Fibroblast of villous mesenchyme (primary cell): ENCODE data around the gene PROKR1. TPM values are rescaled to one million over a fixed set of nuclear protein-coding genes. Genes with fewer than 3 reads are reported as not detected.

Source experiments
- DNase-seq: peaks from one replicate; pipeline ENCODE4 v3.0.0-alpha.2; 2010; ENCODE audit warnings: low read depth
- H3K4me3 ChIP-seq: 2 replicates; pipeline ENCODE4 v1.5.1; 2011; ENCODE audit warnings: low read depth, mild to moderate bottlenecking, low read length
- total RNA-seq: library from RNA; depleted of rRNA; stranded (reverse); fragments of >200 nt; gene quantifications from 2 replicates; pipeline ENCODE4 v1.2.3, GENCODE V29; 2012
- TF ChIP-seq, protein P1 (sequence below): IDR thresholded peaks from 2 replicates; pipeline ENCODE4 v1.5.1; 2012; ENCODE audit warnings: low read depth, mild to moderate bottlenecking, low read length; ENCODE audit not compliant: insufficient read depth

PROKR1 gene
- total RNA-seq, 1 donor: not detected

DNA sequence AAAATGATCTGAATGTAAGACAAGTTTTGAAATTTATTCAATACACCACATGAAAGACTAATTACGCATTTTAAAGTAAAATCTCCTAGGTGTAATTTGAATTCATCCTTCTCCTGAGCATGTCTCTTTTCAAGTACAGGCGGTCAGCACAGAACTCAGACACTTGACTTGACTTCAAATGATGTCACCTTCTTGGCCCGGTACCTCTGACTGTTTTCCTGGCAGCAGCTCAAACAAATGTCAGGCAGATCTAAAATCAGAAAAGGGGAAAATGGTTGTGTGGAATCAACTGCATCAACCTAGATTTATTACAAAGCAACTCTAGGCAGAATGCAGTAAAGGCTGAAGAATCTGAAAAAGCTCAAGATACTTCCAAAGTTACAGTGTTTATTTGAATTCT is 11.4 kb upstream of the PROKR1 start:
- TF ChIP-seq, protein P1, sequence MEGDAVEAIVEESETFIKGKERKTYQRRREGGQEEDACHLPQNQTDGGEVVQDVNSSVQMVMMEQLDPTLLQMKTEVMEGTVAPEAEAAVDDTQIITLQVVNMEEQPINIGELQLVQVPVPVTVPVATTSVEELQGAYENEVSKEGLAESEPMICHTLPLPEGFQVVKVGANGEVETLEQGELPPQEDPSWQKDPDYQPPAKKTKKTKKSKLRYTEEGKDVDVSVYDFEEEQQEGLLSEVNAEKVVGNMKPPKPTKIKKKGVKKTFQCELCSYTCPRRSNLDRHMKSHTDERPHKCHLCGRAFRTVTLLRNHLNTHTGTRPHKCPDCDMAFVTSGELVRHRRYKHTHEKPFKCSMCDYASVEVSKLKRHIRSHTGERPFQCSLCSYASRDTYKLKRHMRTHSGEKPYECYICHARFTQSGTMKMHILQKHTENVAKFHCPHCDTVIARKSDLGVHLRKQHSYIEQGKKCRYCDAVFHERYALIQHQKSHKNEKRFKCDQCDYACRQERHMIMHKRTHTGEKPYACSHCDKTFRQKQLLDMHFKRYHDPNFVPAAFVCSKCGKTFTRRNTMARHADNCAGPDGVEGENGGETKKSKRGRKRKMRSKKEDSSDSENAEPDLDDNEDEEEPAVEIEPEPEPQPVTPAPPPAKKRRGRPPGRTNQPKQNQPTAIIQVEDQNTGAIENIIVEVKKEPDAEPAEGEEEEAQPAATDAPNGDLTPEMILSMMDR: no peak

DNA sequence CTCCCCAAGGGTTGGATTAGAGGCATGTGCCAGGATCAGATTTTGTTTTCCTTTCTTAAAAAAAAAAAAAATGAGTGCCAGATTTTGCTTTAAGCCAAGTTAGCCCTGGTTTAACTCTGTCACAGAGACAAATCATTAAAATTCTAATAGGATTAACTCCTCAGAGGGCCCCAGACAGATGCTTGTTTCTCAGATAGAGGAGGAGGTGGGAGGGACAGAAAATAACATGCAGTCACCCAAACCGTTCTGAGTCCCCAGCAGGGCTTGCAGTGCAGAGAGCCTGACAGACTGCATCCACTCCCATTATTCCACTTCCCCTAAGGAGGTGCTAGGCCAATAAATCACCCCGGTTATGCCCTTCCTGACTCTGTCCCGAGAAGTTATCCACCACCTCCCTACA is 6.3 kb upstream of the PROKR1 start:
- DNase-seq: no peak
- TF ChIP-seq, protein P1: no peak
- no peak overlapping the region for H3K4me3 ChIP-seq

More for the DNA sequence above, 11.4 kb upstream of the PROKR1 start:
- H3K4me3 ChIP-seq: no peak overlapping the region
- no peak for DNase-seq

DNA sequence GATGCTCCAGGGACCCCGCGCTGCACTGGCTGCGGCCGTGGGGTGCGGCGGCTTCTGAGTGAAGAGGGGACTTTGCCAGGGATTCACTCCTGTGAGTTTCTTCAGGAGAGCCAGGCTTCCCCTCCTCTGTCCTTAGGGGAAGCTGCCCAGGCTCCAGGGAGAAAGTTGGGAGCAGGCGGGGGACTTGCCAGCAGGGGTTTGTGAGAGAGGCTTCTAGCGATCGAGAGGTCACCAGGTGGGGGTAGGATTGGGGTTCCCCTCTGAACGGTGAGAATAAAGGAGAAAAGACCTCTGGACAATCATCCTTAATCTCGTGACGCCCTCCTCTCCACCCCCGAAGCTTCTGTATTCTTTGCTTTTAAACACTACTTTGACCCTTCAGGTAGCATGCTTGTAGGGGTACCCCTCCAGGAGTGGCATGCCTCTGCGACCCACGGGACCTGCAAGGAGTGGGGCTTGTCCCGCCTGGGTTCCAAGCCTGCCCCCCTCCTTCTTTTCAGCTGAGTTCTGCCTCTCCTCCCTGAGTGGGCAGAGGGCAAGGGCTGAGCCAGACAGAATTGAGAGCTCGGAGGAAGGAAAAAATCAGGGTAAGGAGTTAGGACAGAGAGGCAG is 601 bp downstream of the PROKR1 start:
- TF ChIP-seq, protein P1: no peak
- DNase-seq: no peak
- H3K4me3 ChIP-seq: peak overlapping the region; percentile 43

DNA sequence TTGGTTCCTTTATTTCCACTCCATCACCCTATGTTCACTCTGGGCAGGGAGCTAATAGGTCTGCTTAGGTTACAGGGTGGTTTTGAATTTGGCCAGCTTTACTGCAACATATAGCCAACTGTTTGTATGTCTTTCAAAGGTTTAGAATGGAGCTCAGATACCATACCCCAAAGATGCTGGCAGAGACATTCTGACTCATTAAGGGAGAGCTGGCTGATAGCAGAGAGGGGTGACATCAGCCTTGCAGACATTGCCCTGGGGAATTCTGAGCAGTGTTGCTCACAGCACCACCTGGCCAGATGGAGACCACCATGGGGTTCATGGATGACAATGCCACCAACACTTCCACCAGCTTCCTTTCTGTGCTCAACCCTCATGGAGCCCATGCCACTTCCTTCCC is 2.1 kb downstream of the PROKR1 start:
- no peak overlapping the region for H3K4me3 ChIP-seq
- TF ChIP-seq, protein P1: no peak
- no peak for DNase-seq

DNA sequence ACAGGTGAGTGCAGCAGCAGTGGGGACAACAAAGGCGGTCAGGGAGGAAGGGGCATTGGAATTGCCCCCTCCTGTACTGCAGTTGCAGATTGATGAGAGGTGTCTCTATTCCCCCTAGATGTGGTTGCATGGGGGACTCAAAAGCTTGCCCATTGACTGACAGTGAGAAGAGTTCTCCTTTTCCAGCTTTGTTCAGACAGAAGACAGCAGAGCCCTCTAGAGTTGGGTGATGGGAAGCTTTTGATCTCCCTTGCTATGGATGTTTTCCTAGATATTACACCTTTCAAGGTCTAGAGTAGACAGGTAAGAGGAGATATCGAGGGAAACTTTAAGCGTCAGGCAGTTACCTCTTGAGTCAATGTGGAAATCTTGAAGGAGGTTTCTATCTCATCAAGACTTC is 2.9 kb downstream of the PROKR1 start:
- TF ChIP-seq, protein P1: peak; percentile 11
- no peak overlapping the region for H3K4me3 ChIP-seq
- DNase-seq: no peak

DNA sequence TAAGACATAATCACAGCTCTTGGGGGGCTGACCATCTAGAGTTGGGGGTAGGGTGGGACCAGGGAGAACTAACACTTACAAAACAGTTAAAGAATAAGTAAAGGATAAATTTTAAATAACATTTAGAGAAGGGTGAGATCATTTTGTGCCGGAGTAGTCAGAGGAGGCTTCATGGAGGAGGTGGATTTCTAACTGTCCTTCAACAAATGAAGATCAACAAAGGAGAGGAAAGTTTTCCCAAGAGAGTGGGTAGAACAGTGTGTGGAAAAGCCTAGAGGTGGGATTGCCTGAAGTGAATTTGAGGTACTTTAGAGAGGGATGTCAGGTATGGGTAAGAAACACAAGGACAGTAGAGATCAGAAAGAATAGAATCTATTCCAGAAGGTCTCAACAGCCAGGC is 7.3 kb downstream of the PROKR1 start:
- no peak overlapping the region for H3K4me3 ChIP-seq
- no peak for DNase-seq
- TF ChIP-seq, protein P1: no peak

DNA sequence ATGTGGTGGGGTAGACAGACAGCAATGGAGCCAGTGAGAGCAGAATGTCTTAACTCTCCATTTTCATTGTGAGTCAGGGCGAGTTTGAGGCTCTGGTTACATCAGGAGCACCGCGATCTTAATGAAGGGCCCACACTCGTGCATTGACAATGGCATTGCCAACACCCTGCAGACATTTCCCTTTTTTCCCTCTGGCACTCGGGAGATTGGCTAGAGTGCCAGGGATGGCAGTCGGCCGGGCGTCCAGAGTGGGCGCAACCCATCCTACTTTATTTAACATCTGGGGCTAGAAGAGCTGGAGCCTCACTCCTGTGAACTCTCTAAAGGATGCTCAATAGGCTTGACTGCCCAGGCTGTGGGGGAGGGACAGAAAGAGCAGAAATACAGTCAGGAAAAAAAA is 9.7 kb downstream of the PROKR1 start:
- no peak for DNase-seq
- TF ChIP-seq, protein P1: no peak
- H3K4me3 ChIP-seq: no peak overlapping the region
